ENCODE measurements around the gene ZFAND3.
"Not testable (repeated sequence)": the region's sequence is repeated elsewhere in the genome, so short reads cannot be mapped to it uniquely, and the experiment has no call there.

The ZFAND3 gene

GRCh38 chr6:37946057-37946456, 126.5 kb downstream of the ZFAND3 start:
- Histone ChIP-seq H3K4me3 (ENCODE audit: low read length) (no peak overlapping the region), H3K36me3 (ENCODE audit: control insufficient read depth, insufficient read depth, low read length, severe bottlenecking) (no peaks in the 10 kb centered on the region), H3K9me3 (ENCODE audit: control insufficient read depth, low read length) (no peaks in the 10 kb centered on the region), H3K4me1 (ENCODE audit: control insufficient read depth, insufficient read depth, low read length) (peaks cover 19% of the 10 kb centered on the region), H3K27me3 (replicated peaks; ENCODE audit: control insufficient read depth, insufficient read depth, low read length) (no peaks in the 10 kb centered on the region), H3K9ac (ENCODE audit: low read length) (no peak overlapping the region)
- no peak for DNase-seq (ENCODE audit: low read depth)

GRCh38 chr6:37947468-37947867, 127.9 kb downstream of the ZFAND3 start:
- Histone ChIP-seq H3K9me3 (ENCODE audit: control insufficient read depth, low read length) (no peaks in the 10 kb centered on the region), H3K9ac (ENCODE audit: low read length) (no peak overlapping the region), H3K27me3 (replicated peaks; ENCODE audit: control insufficient read depth, insufficient read depth, low read length) (no peaks in the 10 kb centered on the region), H3K4me1 (ENCODE audit: control insufficient read depth, insufficient read depth, low read length) (peaks cover 7% of the 10 kb centered on the region), H3K36me3 (ENCODE audit: control insufficient read depth, insufficient read depth, low read length, severe bottlenecking) (no peaks in the 10 kb centered on the region), H3K4me3 (ENCODE audit: low read length) (no peak overlapping the region)
- no peak for DNase-seq (ENCODE audit: low read depth)

- H3K9ac ChIP-seq (ENCODE audit: low read length); H3K27me3 ChIP-seq (replicated peaks; ENCODE audit: control insufficient read depth, insufficient read depth, low read length); DNase-seq (ENCODE audit: low read depth); H3K4me3 ChIP-seq (ENCODE audit: low read length); H3K36me3 ChIP-seq (ENCODE audit: control insufficient read depth, insufficient read depth, low read length, severe bottlenecking); H3K4me1 ChIP-seq (ENCODE audit: control insufficient read depth, insufficient read depth, low read length); H3K9me3 ChIP-seq (ENCODE audit: control insufficient read depth, low read length): not testable (repeated sequence)
These were observed 129.1 kb downstream of the ZFAND3 start for GRCh38 chr6:37948584-37948983.

GRCh38 chr6:37952027-37952426, 132.5 kb downstream of the ZFAND3 start:
- no peaks in the 10 kb centered on the region for H3K36me3 ChIP-seq (ENCODE audit: control insufficient read depth, insufficient read depth, low read length, severe bottlenecking)
- H3K4me1 ChIP-seq (ENCODE audit: control insufficient read depth, insufficient read depth, low read length) = peaks cover 8% of the 10 kb centered on the region
- H3K27me3 ChIP-seq (replicated peaks; ENCODE audit: control insufficient read depth, insufficient read depth, low read length) = no peaks in the 10 kb centered on the region
- no peak overlapping the region for H3K9ac ChIP-seq (ENCODE audit: low read length)
- H3K9me3 ChIP-seq (ENCODE audit: control insufficient read depth, low read length) = no peaks in the 10 kb centered on the region
- no peak overlapping the region for H3K4me3 ChIP-seq (ENCODE audit: low read length)
- DNase-seq (ENCODE audit: low read depth) = no peak

GRCh38 chr6:37954791-37955190, 135.3 kb downstream of the ZFAND3 start:
- Histone ChIP-seq H3K4me1 (ENCODE audit: control insufficient read depth, insufficient read depth, low read length) (peaks cover 15% of the 10 kb centered on the region), H3K27me3 (replicated peaks; ENCODE audit: control insufficient read depth, insufficient read depth, low read length) (no peaks in the 10 kb centered on the region), H3K9me3 (ENCODE audit: control insufficient read depth, low read length) (no peaks in the 10 kb centered on the region), H3K4me3 (ENCODE audit: low read length) (no peak overlapping the region), H3K9ac (ENCODE audit: low read length) (no peak overlapping the region), H3K36me3 (ENCODE audit: control insufficient read depth, insufficient read depth, low read length, severe bottlenecking) (no peaks in the 10 kb centered on the region)
- no peak for DNase-seq (ENCODE audit: low read depth)

- H3K27me3 ChIP-seq (replicated peaks; ENCODE audit: control insufficient read depth, insufficient read depth, low read length) = no peaks in the 10 kb centered on the region
- H3K4me1 ChIP-seq (ENCODE audit: control insufficient read depth, insufficient read depth, low read length) = peaks cover 15% of the 10 kb centered on the region
- no peaks in the 10 kb centered on the region for H3K9me3 ChIP-seq (ENCODE audit: control insufficient read depth, low read length)
- no peak overlapping the region for H3K9ac ChIP-seq (ENCODE audit: low read length)
- H3K36me3 ChIP-seq (ENCODE audit: control insufficient read depth, insufficient read depth, low read length, severe bottlenecking) = no peaks in the 10 kb centered on the region
- H3K4me3 ChIP-seq (ENCODE audit: low read length) = no peak overlapping the region
- DNase-seq (ENCODE audit: low read depth) = no peak
These were observed 137.3 kb downstream of the ZFAND3 start for GRCh38 chr6:37956711-37957275.

GRCh38 chr6:37959061-37959460, 139.5 kb downstream of the ZFAND3 start:
- Histone ChIP-seq H3K9me3 (ENCODE audit: control insufficient read depth, low read length) (no peaks in the 10 kb centered on the region), H3K36me3 (ENCODE audit: control insufficient read depth, insufficient read depth, low read length, severe bottlenecking) (no peaks in the 10 kb centered on the region), H3K27me3 (replicated peaks; ENCODE audit: control insufficient read depth, insufficient read depth, low read length) (no peaks in the 10 kb centered on the region), H3K4me3 (ENCODE audit: low read length) (no peak overlapping the region), H3K9ac (ENCODE audit: low read length) (no peak overlapping the region), H3K4me1 (ENCODE audit: control insufficient read depth, insufficient read depth, low read length) (peaks cover 12% of the 10 kb centered on the region)
- DNase-seq (ENCODE audit: low read depth) = no peak

- no peak for DNase-seq (ENCODE audit: low read depth)
- Histone ChIP-seq H3K9me3 (ENCODE audit: control insufficient read depth, low read length) (no peaks in the 10 kb centered on the region), H3K27me3 (replicated peaks; ENCODE audit: control insufficient read depth, insufficient read depth, low read length) (no peaks in the 10 kb centered on the region), H3K36me3 (ENCODE audit: control insufficient read depth, insufficient read depth, low read length, severe bottlenecking) (no peaks in the 10 kb centered on the region), H3K9ac (ENCODE audit: low read length) (no peak overlapping the region), H3K4me3 (ENCODE audit: low read length) (no peak overlapping the region), H3K4me1 (ENCODE audit: control insufficient read depth, insufficient read depth, low read length) (peaks cover 12% of the 10 kb centered on the region)
These were observed 140.8 kb downstream of the ZFAND3 start for GRCh38 chr6:37960139-37960935.

- H3K4me1 ChIP-seq (ENCODE audit: control insufficient read depth, insufficient read depth, low read length); H3K9ac ChIP-seq (ENCODE audit: low read length); DNase-seq (ENCODE audit: low read depth); H3K9me3 ChIP-seq (ENCODE audit: control insufficient read depth, low read length); H3K4me3 ChIP-seq (ENCODE audit: low read length); H3K27me3 ChIP-seq (replicated peaks; ENCODE audit: control insufficient read depth, insufficient read depth, low read length); H3K36me3 ChIP-seq (ENCODE audit: control insufficient read depth, insufficient read depth, low read length, severe bottlenecking): not testable (repeated sequence)
These were observed 143.1 kb downstream of the ZFAND3 start for GRCh38 chr6:37962481-37963080.

GRCh38 chr6:37965964-37966676, 146.6 kb downstream of the ZFAND3 start:
- Histone ChIP-seq H3K4me3 (ENCODE audit: low read length) (no peak overlapping the region), H3K9me3 (ENCODE audit: control insufficient read depth, low read length) (no peaks in the 10 kb centered on the region), H3K4me1 (ENCODE audit: control insufficient read depth, insufficient read depth, low read length) (peaks cover 6% of the 10 kb centered on the region), H3K27me3 (replicated peaks; ENCODE audit: control insufficient read depth, insufficient read depth, low read length) (no peaks in the 10 kb centered on the region), H3K9ac (ENCODE audit: low read length) (no peak overlapping the region), H3K36me3 (ENCODE audit: control insufficient read depth, insufficient read depth, low read length, severe bottlenecking) (no peaks in the 10 kb centered on the region)
- DNase-seq (ENCODE audit: low read depth) = peak; percentile 34

- Histone ChIP-seq H3K4me1 (ENCODE audit: control insufficient read depth, insufficient read depth, low read length) (peaks cover 6% of the 10 kb centered on the region), H3K4me3 (ENCODE audit: low read length) (no peak overlapping the region), H3K27me3 (replicated peaks; ENCODE audit: control insufficient read depth, insufficient read depth, low read length) (no peaks in the 10 kb centered on the region), H3K9me3 (ENCODE audit: control insufficient read depth, low read length) (no peaks in the 10 kb centered on the region), H3K36me3 (ENCODE audit: control insufficient read depth, insufficient read depth, low read length, severe bottlenecking) (no peaks in the 10 kb centered on the region), H3K9ac (ENCODE audit: low read length) (no peak overlapping the region)
- no peak for DNase-seq (ENCODE audit: low read depth)
These were observed 147.3 kb downstream of the ZFAND3 start for GRCh38 chr6:37966801-37967200.

Data from adipocyte (in vitro differentiated cells).